Measurements from ENCODE around the gene REEP6. TPM values are rescaled to one million over a fixed set of nuclear protein-coding genes. Genes with fewer than 3 reads are reported as not detected.
"Not testable (repeated sequence)": the region's sequence is repeated elsewhere in the genome, so short reads cannot be mapped to it uniquely, and the experiment has no call there.

The REEP6 gene
- total and polyA plus RNA-seq, 7 donors, result 0.33 to 5.6 (median 2.0) TPM; not detected in 1

DNA sequence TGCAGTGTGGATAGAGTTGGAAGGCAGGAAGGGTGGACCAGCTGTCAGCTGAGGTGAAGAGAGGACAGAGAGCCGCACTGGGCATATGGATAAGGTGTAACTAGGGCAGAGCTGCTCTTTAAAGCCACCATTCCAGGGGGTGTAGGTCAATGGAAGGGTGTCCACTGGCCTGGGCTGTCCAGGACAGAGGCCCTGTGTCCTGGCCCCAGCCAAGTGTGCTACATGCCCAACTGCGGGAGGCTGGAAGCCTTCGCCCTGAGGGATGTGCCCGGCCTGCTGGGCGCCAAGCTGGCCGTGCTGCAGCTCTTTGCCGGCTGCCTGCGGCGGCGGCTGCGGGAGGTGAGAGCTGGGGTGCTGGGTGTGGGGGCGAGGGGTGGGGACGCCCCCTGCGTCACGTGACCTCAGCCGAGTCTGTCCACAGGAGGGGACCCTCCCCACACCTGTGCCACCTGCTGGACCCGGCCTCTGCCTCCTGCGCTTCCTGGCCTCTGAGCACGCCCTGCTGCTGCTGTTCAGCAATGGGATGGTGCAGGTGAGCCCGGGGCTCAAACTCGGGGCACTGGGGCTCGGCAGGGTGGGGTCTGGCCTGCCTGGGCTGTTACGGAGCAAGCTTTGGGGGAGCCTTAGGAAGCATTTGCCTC lies 42.6 kb downstream of the REEP6 start:
- H3K9me3 ChIP-seq, result no peaks in the 10 kb centered on the region
- H3K4me3 ChIP-seq, result no peak overlapping the region
- TF ChIP-seq POLR2AphosphoS5 (IDR thresholded peaks at IDR 0.05) (no peak), EP300 (IDR thresholded peaks at IDR 0.05) (no peak), POLR2A (IDR thresholded peaks at IDR 0.05) (no peak)
- TF ChIP-seq, protein P1, sequence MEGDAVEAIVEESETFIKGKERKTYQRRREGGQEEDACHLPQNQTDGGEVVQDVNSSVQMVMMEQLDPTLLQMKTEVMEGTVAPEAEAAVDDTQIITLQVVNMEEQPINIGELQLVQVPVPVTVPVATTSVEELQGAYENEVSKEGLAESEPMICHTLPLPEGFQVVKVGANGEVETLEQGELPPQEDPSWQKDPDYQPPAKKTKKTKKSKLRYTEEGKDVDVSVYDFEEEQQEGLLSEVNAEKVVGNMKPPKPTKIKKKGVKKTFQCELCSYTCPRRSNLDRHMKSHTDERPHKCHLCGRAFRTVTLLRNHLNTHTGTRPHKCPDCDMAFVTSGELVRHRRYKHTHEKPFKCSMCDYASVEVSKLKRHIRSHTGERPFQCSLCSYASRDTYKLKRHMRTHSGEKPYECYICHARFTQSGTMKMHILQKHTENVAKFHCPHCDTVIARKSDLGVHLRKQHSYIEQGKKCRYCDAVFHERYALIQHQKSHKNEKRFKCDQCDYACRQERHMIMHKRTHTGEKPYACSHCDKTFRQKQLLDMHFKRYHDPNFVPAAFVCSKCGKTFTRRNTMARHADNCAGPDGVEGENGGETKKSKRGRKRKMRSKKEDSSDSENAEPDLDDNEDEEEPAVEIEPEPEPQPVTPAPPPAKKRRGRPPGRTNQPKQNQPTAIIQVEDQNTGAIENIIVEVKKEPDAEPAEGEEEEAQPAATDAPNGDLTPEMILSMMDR (IDR thresholded peaks at IDR 0.05), result no peak
- H3K27ac ChIP-seq, result no peak overlapping the region
- WGBS, 2 donors, result 59 to 68% methylated on average over 23 of the region's 23 CpGs
- no peak for DNase-seq
- peaks cover 0 to 11% (median 11%) of the 10 kb centered on the region in 3 donors for H3K27me3 ChIP-seq
- peaks cover 0 to 4% (median 0%) of the 10 kb centered on the region in 4 donors for H3K4me1 ChIP-seq
- intact Hi-C loops (cut with DNase I), result no loop called here
- no peaks in the 10 kb centered on the region for H3K36me3 ChIP-seq

DNA sequence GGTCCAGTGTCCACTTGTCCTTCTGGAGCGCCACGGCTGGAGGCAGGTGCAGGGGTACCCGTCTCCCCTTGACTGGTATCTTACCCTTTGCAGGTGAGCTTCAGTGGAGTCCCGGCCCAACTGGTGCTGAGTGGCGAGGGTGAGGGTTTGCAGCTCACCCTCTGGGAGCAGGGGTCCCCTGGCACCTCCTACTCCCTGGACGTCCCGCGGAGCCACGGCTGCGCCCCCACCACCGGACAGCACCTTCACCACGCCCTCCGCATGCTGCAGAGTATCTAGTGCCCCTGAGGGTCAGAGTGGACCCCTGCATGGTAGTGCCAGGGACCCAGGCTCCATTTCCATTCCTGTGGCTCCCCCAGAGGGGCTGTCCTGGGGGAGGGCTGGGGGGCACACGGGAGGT lies 44.0 kb downstream of the REEP6 start:
- Histone ChIP-seq H3K9me3 (no peaks in the 10 kb centered on the region), H3K27me3 (no peaks in the 10 kb centered on the region), H3K27ac (no peak overlapping the region), H3K4me3 (no peak overlapping the region), H3K36me3 (no peaks in the 10 kb centered on the region), H3K4me1 (peaks cover 0 to 17% (median 6%) of the 10 kb centered on the region in 4 donors)
- 87 to 90% methylated on average over 14 of the region's 14 CpGs for WGBS, 2 donors
- TF ChIP-seq, protein P1 (IDR thresholded peaks at IDR 0.05), result no peak
- TF ChIP-seq EP300 (IDR thresholded peaks at IDR 0.05), result no peak
- TF ChIP-seq POLR2AphosphoS5 (IDR thresholded peaks at IDR 0.05), result no peak
- no peak for TF ChIP-seq POLR2A (IDR thresholded peaks at IDR 0.05)
- no peak for DNase-seq
- intact Hi-C loops (cut with DNase I), result no loop called here

DNA sequence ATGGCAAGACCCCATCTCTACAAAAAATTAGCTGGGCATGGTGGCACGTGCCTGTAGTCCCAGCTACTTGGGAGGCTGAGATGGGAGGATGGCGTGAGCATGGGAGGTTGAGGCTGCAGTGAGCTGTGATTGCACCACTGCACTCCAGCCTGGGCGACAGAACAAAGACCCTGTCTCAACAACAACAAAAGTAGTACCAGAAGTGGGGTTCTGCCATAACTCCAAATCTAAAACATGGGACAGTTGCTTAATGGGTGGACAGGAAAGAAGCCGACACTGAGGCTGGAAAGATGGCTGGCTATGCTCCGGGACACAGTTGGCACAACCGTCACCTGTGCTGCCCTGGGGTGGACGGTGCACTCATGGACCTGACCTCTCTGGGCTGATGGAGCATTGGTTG lies 44.7 kb downstream of the REEP6 start:
- H3K9me3 ChIP-seq; DNase-seq; intact Hi-C loops (cut with DNase I); H3K4me3 ChIP-seq; H3K27ac ChIP-seq; H3K36me3 ChIP-seq; H3K27me3 ChIP-seq: not testable (repeated sequence)
- WGBS, 2 donors, result 96% methylated on average over 7 of the region's 7 CpGs
- peaks cover 0 to 25% (median 13%) of the 10 kb centered on the region in 4 donors for H3K4me1 ChIP-seq

DNA sequence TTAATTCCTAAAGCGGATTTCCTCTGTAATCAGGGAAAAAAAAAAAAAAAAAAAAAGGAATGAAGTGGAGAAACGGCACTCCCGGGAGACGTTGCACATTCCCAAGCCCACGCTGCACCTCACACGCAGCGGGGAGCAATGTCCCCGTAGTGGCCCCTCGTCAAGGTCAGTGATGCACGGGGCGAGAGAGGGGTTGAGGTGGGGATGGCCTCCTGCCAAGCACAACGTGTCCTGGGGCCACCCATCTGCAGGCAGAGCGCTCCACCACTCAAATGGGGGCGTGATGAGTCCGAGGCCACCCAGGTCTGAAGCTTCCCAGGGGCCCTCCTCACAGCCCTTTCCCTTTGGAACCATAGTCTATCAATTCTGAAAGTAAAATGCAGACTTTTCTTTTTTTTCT lies 48.0 kb downstream of the REEP6 start:
- Histone ChIP-seq H3K27me3 (no peaks in the 10 kb centered on the region), H3K27ac (no peak overlapping the region), H3K4me3 (no peak overlapping the region), H3K36me3 (no peaks in the 10 kb centered on the region), H3K4me1 (peaks cover 0 to 27% (median 15%) of the 10 kb centered on the region in 4 donors), H3K9me3 (no peaks in the 10 kb centered on the region)
- no peak for DNase-seq
- 36 to 43% methylated on average over 15 of the region's 15 CpGs for WGBS, 2 donors
- intact Hi-C loops (cut with DNase I), result no loop called here
- no peak for TF ChIP-seq POLR2A (IDR thresholded peaks at IDR 0.05)
- no peak for TF ChIP-seq EP300 (IDR thresholded peaks at IDR 0.05)
- TF ChIP-seq, protein P1 (IDR thresholded peaks at IDR 0.05), result no peak
- no peak for TF ChIP-seq POLR2AphosphoS5 (IDR thresholded peaks at IDR 0.05)

DNA sequence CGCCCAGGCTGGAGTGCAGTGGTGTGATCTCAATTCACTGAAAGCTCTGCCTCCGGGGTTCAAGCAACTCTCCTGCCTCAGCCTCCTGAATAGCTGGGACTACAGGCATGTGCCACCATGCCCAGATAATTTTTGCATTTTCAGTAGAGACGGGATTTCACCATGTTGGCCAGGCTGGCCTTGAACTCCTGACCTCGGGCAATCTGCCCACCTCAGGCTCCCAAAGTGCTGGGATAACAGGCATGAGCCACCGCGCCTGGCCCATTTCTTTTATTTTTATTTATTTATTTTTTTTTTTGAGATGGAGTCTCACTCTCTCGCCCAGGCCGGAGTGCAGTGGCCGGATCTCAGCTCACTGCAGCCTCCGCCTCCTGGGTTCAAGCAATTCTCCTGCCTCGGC lies 48.8 kb downstream of the REEP6 start:
- H3K36me3 ChIP-seq; intact Hi-C loops (cut with DNase I); DNase-seq; H3K4me3 ChIP-seq; H3K9me3 ChIP-seq; H3K27me3 ChIP-seq: not testable (repeated sequence)
- WGBS, 2 donors, result 91% methylated on average over 11 of the region's 11 CpGs
- Histone ChIP-seq H3K27ac (peak overlapping the region in 3 of 4 donors; percentile 63 to 77 (median 72)), H3K4me1 (peaks cover 0 to 27% (median 15%) of the 10 kb centered on the region in 4 donors)
